ENCODE measurements around the gene WDR35. TPM values are rescaled to one million over a fixed set of nuclear protein-coding genes. Genes with fewer than 3 reads are reported as not detected.
"Not testable (repeated sequence)": the region's sequence is repeated elsewhere in the genome, so short reads cannot be mapped to it uniquely, and the experiment has no call there.

The WDR35 gene
- total RNA-seq, 3 donors from 2014 or later = 12.5 to 18.7 (median 17.7) TPM

- no peak overlapping the region for H3K27ac ChIP-seq
- H3K9me3 ChIP-seq = no peaks in the 10 kb centered on the region
- H3K4me1 ChIP-seq = peaks cover 0 to 11% of the 10 kb centered on the region in 2 donors
- DNase-seq (ENCODE audit: low spot score in 2 of 2) = no peak
- no peak overlapping the region for H3K4me3 ChIP-seq
- no peak for TF ChIP-seq POLR2AphosphoS5 (IDR thresholded peaks at IDR 0.05)
- TF ChIP-seq CTCF (IDR thresholded peaks at IDR 0.05) = no peak
- TF ChIP-seq POLR2A (IDR thresholded peaks at IDR 0.05) = no peak
- H3K36me3 ChIP-seq = no peaks in the 10 kb centered on the region
- no peaks in the 10 kb centered on the region for H3K27me3 ChIP-seq
- intact Hi-C loops (cut with DNase I; ENCODE audit: low total_unique reads) = no loop called here
These were observed 94.4 kb downstream of the WDR35 start for GRCh38 chr2:19895535-19895934.

- TF ChIP-seq POLR2A (IDR thresholded peaks at IDR 0.05) = no peak
- TF ChIP-seq CTCF (IDR thresholded peaks at IDR 0.05) = no peak
- no peak for TF ChIP-seq POLR2AphosphoS5 (IDR thresholded peaks at IDR 0.05)
- Histone ChIP-seq H3K4me1 (peaks cover 0 to 11% of the 10 kb centered on the region in 2 donors), H3K4me3 (no peak overlapping the region), H3K36me3 (no peaks in the 10 kb centered on the region), H3K27ac (no peak overlapping the region), H3K9me3 (no peaks in the 10 kb centered on the region), H3K27me3 (no peaks in the 10 kb centered on the region)
- DNase-seq (ENCODE audit: low spot score in 2 of 2) = no peak
- intact Hi-C loops (cut with DNase I; ENCODE audit: low total_unique reads) = no loop called here
These were observed 95.6 kb downstream of the WDR35 start for GRCh38 chr2:19894134-19894792.

GRCh38 chr2:19893520-19894133, 96.3 kb downstream of the WDR35 start:
- H3K36me3 ChIP-seq = no peaks in the 10 kb centered on the region
- no peak overlapping the region for H3K4me3 ChIP-seq
- peaks cover 0 to 6% of the 10 kb centered on the region in 2 donors for H3K4me1 ChIP-seq
- H3K9me3 ChIP-seq = no peaks in the 10 kb centered on the region
- no peak for DNase-seq (ENCODE audit: low spot score in 2 of 2)
- intact Hi-C loops (cut with DNase I; ENCODE audit: low total_unique reads) = no loop called here
- H3K27ac ChIP-seq = no peak overlapping the region
- no peaks in the 10 kb centered on the region for H3K27me3 ChIP-seq
- no peak for TF ChIP-seq POLR2A (IDR thresholded peaks at IDR 0.05)
- no peak for TF ChIP-seq POLR2AphosphoS5 (IDR thresholded peaks at IDR 0.05)
- TF ChIP-seq CTCF (IDR thresholded peaks at IDR 0.05) = no peak

- H3K36me3 ChIP-seq; H3K27ac ChIP-seq; H3K9me3 ChIP-seq; H3K4me1 ChIP-seq; H3K27me3 ChIP-seq; DNase-seq (ENCODE audit: low spot score in 2 of 2); intact Hi-C loops (cut with DNase I; ENCODE audit: low total_unique reads); H3K4me3 ChIP-seq: not testable (repeated sequence)
These were observed 97.9 kb downstream of the WDR35 start for GRCh38 chr2:19891971-19892370.

- no peak overlapping the region for H3K4me3 ChIP-seq
- H3K27ac ChIP-seq = no peak overlapping the region
- H3K4me1 ChIP-seq = no peaks in the 10 kb centered on the region
- H3K9me3 ChIP-seq = no peaks in the 10 kb centered on the region
- no peak for TF ChIP-seq POLR2AphosphoS5 (IDR thresholded peaks at IDR 0.05)
- TF ChIP-seq CTCF (IDR thresholded peaks at IDR 0.05) = no peak
- no peak for TF ChIP-seq POLR2A (IDR thresholded peaks at IDR 0.05)
- no peak for DNase-seq (ENCODE audit: low spot score in 2 of 2)
- intact Hi-C loops (cut with DNase I; ENCODE audit: low total_unique reads) = no loop called here
- no peaks in the 10 kb centered on the region for H3K36me3 ChIP-seq
- no peaks in the 10 kb centered on the region for H3K27me3 ChIP-seq
These were observed 99.8 kb downstream of the WDR35 start for GRCh38 chr2:19890104-19890503.

Data from breast epithelium (tissue), 4 donors.